HG03045 (cell line): Measurements from ENCODE around the gene DPM2.
A peak's percentile ranks its signal among the peaks of the same experiment; 100 is the strongest.

Experiments
- ATAC-seq: cut with Tn5 transposase; IDR thresholded peaks from one replicate; pipeline ENCODE4 v1.9.1; 2021; ENCODE audit warnings: mild to moderate bottlenecking, moderate library complexity; ENCODE audit not compliant: unreplicated experiment

Gene DPM2

GRCh38 chr9:127938298-127938690, 640 bp upstream of the DPM2 start:
- no peak for ATAC-seq

- ATAC-seq = no peak
These were observed 632 bp downstream of the DPM2 start for GRCh38 chr9:127937056-127937387.

GRCh38 chr9:127936347-127936852, 1.3 kb downstream of the DPM2 start:
- no peak for ATAC-seq

GRCh38 chr9:127935765-127936221, 1.9 kb downstream of the DPM2 start:
- ATAC-seq = no peak

- no peak for ATAC-seq
These were observed 2.7 kb downstream of the DPM2 start for GRCh38 chr9:127934986-127935385.

GRCh38 chr9:127934248-127934647, 3.4 kb downstream of the DPM2 start:
- ATAC-seq = no peak

- ATAC-seq = no peak
These were observed 6.4 kb downstream of the DPM2 start for GRCh38 chr9:127931092-127931881.

- peak; percentile 76 for ATAC-seq
These were observed 7.2 kb downstream of the DPM2 start, which contains the start of gene PIP5KL1 for GRCh38 chr9:127930231-127931091. PIP5KL1 (minus strand) TSS chr9:127930777; CDS start chr9:127930752, 25 bp downstream.

- no peak for ATAC-seq
These were observed 8.1 kb downstream of the DPM2 start for GRCh38 chr9:127929625-127929979.

- ATAC-seq = no peak
These were observed 8.7 kb downstream of the DPM2 start for GRCh38 chr9:127928676-127929624.

- ATAC-seq = no peak
These were observed 9.5 kb downstream of the DPM2 start for GRCh38 chr9:127927988-127928675.

- no peak for ATAC-seq
These were observed 10.3 kb downstream of the DPM2 start for GRCh38 chr9:127927201-127927987.

GRCh38 chr9:127926906-127927200, 10.8 kb downstream of the DPM2 start:
- ATAC-seq = no peak

GRCh38 chr9:127925959-127926905, 11.4 kb downstream of the DPM2 start:
- ATAC-seq = no peak

GRCh38 chr9:127924736-127925444, 12.8 kb downstream of the DPM2 start:
- no peak for ATAC-seq

GRCh38 chr9:127923771-127924170, 13.9 kb downstream of the DPM2 start:
- no peak for ATAC-seq

GRCh38 chr9:127923046-127923445, 14.6 kb downstream of the DPM2 start:
- no peak for ATAC-seq
